ENCODE results near the gene ZNF746.
"Not testable (repeated sequence)": the region's sequence is repeated elsewhere in the genome, so short reads cannot be mapped to it uniquely, and the experiment has no call there.

The ZNF746 gene

DNA sequence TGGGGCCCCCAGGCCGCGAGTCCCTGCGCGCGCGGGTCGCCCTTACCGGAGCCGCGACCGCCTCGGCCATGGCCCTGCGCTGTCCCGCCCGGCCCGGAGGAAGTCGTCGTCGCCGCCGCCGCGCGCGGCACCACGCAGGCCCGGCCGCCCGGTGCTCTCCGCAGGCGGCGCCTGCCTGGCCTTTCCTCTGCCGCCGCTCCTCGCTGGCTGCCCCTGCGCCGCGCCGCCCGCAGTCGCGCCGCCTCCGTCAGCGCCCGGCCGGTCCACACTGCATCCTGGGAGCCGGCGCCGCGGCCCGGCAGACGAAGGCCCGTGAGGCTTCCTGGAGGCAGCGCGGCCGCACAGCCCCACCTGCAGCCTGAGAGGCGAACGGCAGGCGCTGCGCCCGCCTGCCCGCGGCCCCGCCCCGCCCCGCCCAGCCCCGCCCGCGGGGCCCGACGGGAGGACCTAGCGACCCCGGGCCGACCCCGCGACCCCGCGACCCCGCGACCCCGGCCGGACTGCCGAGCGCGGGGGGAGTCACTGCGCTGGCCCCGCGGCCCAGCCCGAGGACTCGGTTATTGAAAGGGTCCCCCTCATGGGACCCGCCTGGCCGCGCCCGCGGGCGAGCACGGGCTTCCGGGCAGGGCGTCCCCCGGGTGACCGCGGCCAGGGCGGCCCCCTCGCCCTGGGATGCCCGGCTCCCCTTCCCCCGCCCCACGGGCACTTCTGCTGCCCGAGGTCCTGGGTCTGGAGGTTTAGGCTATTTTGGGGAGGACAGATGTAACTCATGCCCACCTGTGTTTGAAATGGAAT lies at the start of gene ZNF746:
ZNF746 (minus strand) TSS at position 343 of the 795 bp plus-strand sequence; CDS start at position 70, 273 bp downstream.
- FAIRE-seq = no peak

DNA sequence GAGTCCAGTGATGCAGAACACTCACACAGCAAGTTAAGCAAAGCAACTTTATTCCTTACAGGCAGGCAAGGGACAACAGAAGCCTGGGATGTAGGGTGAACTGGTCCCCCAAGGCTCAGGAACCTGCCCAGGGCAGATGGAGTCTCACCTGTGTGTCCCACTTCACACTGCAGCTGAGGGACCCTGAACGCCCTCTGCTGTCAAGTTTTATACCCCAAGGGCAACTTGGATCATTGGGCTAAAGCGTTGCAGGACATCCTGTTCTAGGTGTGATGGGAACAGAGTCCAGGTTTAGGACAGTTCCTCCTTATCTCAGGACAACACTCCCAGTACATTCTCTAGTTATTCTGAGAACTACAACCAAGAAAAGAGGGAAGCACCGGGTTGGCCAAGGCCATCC lies 49.5 kb upstream of the ZNF746 start:
- FAIRE-seq = no peak

DNA sequence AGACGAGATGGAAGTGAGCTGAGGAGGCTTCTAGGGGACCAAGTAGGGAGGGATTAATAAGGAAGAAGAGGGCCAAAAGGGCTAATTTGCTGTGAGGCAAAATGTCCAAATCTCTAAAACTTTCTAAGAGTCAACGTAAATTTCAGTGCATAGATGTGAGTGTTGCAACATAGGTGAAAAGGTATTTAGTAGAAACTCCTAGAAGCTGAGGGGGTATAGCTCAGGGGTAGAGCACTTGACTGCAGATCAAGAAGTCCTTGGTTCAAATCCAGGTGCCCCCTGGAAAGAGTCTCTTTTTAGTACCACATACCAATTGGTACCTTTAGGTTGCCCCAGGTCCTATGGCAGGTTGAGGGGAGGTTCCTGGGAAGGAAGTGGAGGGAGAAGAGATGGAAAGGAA lies 48.7 kb upstream of the ZNF746 start:
- no peak for FAIRE-seq

DNA sequence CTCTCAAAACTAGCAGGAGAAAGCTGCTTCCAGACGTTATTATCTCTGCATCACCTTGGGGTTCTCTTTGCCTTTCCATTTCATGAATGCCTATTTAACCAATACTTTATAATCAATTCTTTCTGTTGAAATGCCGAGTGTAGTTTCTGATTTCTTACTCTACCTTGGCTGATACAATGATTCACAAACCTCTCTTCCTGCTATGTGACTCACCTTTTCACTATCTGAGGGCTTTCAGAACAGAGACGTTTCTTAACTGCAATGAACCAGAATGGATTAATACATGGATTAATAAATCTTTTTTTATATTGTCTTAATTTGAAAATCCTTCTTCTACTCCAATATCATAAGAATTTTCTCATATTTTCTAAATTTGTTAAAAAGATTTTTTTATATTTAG lies 46.4 kb upstream of the ZNF746 start:
- no peak for FAIRE-seq

DNA sequence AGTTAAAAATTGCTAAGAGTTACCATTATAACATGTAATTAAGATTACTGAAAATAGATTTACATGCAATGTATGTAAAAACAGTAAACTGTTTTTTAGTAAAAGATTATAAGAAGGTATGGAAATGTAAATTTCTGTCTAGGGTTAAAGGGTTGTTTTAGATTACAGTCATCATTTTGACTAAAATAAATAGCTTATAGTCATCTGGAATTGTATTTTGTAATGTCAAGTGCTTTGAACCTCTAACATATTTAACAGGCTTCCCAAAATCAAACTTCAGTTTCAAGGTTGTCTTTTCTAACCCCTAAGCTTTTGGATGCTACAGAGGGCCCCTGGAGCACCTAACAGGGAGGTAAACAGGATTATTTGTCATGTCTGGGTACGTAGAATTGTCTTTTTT lies 35.0 kb upstream of the ZNF746 start:
- no peak for FAIRE-seq

DNA sequence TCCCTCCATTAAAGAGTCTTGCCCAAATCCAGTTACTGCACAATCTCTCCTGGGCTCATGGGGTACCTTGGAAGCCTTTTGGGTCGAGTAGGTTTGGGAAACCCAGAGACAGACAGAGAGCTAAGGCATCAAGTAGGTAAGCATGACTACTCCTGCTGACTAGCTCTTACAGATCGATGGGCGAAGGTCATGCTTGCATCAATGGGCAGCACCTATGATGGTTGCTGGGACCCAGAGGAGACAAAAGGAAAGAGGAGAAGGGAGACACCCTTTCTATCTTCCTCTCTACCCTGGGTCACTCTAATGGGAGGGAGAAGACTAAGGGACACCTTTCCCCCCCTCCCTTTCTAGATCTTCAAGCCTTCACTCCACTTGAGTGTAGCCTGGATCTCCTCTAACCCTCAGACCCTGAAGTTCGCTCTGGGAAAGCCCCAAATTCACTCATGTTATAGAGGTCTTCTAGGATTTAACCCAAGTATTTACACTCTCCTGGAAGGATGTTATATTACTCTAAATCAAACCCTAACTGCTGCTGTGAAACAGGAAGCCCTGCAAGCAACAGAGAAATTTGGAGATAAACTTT lies 31.6 kb upstream of the ZNF746 start:
- no peak for FAIRE-seq

DNA sequence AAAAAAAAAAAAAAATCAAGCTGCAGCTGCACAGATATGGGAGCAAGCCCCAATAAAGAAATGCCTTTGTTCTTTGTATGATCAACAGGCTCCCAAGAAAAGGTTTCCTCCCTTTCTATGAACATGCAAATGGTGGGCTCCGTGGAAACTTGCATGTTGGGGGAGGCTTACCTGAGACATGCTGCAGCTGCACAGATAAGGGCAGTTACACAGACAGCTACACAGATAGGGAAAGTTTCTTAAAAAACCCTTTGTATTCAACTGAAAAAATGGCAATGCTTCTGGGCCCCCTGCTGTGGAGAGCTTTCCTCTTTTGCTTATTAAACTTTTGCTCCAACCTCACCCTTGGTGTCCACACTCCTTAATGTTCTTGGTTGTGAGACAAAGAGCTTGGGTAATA lies 29.8 kb upstream of the ZNF746 start:
- no peak for FAIRE-seq

DNA sequence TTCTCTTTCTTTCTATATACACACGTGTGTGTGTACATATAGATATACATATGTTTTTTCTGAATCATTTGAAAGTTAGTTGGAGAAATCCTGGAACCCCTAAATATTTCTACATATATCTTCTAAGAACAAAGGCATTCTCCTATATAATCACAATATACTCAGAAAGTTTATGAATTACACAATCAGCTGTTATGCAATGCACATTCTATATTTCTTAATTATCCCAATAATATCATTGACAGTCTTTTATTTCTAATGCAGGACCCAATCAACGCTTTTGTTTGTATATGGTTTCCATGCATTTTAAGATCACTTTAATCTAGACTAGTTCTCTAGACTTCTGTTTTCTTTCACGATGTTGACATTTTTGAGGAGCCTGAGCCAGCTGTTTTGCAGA lies 27.7 kb upstream of the ZNF746 start:
- no peak for FAIRE-seq

DNA sequence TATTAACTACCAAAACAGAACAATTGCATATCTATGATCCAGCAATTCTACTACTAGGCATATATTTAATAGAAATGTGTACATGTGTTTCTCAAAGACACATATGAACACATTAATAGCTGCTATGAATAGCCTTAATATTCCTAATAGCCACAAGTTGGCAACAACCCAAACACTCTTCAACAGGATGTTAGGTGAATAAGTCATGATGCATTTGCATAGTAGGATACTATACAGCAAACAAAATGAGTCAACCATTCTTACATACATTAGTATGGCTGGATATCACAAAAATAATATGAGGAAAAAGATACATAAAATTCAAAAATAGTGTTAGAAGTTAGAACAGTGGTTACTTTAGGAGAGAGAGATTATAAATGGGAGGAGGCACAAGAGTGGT lies 26.8 kb upstream of the ZNF746 start:
- FAIRE-seq = no peak

DNA sequence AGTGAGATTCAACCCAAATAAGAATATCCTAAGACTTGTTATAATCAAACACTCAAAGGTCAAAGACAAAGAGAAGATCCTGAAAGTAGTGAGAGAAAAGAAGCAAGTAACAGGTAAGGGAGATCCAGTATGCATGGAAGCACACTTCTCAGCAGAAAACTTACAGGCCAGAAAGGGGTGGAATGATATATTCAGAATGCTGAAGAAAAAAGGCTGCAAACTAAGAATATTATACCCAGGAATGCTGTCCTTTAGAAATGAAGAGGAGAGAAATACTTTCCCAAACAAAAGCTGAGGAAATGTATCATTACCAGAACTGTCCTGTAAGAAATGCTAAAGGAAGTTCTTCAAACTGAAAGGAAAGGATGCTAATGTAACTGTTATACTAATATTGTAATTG lies 12.6 kb upstream of the ZNF746 start:
- FAIRE-seq = no peak

DNA sequence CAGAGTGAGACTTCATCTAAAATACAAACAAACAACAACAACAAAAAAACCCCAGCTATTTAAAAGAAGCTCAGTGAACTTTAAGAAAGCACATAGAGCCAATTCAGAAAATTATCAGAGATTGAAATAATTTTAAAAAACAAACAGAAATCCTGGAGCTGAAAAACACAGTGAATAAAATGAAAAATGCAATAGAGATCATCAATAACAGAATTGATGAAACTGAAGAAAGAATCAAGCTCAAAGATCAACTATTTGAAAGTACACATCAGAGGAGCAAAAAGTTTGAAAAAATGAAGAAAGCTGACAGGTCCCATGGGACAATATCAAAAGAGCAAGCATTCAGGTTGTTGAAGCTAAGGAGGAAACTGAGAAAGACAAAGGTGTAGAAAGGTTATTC lies 12.2 kb upstream of the ZNF746 start:
- FAIRE-seq = no peak

DNA sequence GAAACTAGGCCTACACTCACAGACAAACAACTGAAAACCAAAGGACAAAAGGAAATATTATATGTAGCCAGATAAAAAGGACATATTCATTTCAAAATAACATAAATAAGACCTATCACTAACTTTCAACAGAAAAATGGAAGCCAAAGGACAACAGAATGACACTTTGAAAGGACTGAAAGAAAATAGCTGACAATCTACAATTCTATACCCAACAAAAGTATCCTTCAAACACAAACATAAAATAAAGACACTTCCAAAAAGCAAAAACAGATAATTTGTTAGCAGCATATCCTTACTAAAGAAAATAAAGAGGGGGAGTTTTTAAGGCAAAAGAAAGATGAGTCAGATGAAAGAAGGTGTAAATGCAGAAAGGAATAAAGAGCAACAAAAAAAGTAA lies 7.9 kb upstream of the ZNF746 start:
- no peak for FAIRE-seq

DNA sequence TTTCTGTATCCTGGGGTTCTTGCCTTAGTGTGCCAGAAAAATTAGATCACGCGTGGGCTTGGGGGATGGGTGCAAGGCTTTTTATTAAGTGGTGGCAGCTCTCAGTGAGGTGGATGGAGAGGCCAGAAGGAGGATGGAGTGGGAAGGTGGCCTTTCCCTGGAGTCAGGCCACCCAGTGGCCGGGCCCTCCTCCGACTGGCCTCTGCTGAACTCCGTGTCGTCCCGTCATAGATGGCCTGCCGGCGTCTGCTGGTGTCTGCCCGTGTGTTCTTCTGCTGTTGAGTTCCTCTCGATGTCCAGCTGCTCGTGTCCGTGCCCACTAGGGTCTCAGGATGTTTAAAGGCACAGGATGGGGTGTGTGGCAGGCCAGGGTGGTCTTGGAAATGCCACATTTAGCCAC lies 4.0 kb upstream of the ZNF746 start:
- FAIRE-seq = no peak

DNA sequence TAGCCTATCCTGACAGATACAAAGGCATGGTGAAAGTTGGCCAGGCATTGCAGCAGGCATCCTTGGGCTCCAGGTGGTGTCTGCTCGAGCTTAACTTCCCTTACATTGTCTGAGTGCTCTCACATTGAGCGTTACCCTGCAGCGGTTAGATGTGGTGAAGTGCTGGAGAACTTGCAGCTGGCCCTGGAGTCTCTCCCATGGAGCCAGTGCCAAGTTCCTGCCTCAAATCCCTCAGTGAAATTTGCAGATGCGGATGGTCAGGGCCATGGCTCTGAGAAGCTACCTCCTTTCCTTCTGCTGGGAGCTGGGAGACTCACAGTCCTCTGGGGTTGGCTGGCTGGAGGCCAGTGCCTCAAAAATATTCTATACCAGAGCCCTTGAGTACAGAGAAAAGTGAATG lies 3.3 kb upstream of the ZNF746 start:
- no peak for FAIRE-seq

DNA sequence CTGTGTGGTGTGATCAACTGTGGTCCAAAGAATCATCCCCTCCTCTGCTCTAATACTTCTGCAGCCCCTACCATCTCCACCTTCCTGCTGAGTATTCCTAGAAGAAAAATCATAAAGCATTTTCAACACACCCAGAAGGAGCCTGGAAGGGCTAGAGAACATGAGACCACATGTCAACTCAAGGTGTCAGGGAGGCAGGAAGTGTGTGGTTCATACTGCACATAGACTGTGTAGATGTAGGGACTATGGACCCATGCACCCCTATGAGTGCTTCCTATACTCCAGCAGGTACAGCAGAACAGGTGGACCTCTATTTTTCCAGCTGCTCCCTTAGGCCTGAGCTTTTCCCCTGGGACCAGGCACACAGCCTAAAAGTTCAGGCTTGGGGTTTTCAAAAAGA lies 2.6 kb upstream of the ZNF746 start:
- FAIRE-seq = no peak

DNA sequence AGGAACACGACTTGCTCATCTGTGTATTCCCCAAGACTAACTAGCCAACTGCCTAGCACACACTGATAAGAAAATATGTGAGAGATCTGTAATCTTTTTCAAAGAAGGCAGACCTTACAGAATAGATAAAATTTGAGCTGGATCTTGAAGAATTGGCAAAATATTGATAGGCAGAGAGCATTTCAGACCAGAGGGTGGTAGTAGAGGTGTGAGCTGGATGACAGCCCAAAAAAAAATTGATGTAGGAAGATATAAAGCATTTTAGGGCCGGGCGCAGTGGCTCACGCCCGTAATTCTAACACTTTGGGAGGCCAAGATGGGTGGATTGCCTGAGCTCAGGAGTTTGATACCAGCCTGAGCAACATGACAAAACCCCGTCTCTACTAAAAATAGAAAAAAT lies 1.2 kb upstream of the ZNF746 start:
- FAIRE-seq = no peak

DNA sequence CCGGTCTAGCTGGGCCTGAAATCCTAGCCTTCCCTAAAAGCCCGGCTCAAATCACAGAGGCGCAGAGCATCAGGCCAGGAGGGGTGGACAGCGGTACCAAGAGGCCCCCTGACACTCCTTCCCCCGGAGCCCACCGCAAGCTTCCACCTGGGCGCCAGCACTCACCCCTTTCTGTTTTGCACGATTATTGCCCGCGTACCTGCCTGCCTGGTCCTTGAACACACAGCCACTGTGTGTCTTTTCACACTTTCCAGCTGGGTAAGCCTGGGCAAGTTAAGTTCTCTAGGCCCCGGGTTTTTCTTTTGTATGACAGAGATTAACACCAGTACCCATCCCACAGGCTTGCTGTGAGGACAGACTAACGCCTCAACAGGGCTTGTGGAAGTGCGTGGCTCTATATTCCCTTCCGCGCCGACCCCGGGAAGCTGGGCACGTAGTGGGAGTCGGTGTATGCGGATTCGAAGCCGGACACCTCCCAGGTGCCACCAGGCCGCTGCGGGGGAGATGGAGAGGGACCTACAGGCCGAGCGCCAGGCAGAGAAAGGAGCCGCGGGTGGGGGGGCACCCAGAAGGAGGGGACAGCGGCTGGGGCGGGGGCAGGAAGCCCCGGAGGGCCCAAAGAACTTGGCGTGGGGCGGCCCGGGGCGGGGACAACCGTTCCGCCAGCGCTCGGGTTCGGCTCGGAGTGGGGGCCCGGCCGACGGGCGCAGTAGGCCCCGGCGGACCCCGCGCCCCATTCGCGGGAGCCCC lies 792 bp downstream of the ZNF746 start:
- no peak for FAIRE-seq

DNA sequence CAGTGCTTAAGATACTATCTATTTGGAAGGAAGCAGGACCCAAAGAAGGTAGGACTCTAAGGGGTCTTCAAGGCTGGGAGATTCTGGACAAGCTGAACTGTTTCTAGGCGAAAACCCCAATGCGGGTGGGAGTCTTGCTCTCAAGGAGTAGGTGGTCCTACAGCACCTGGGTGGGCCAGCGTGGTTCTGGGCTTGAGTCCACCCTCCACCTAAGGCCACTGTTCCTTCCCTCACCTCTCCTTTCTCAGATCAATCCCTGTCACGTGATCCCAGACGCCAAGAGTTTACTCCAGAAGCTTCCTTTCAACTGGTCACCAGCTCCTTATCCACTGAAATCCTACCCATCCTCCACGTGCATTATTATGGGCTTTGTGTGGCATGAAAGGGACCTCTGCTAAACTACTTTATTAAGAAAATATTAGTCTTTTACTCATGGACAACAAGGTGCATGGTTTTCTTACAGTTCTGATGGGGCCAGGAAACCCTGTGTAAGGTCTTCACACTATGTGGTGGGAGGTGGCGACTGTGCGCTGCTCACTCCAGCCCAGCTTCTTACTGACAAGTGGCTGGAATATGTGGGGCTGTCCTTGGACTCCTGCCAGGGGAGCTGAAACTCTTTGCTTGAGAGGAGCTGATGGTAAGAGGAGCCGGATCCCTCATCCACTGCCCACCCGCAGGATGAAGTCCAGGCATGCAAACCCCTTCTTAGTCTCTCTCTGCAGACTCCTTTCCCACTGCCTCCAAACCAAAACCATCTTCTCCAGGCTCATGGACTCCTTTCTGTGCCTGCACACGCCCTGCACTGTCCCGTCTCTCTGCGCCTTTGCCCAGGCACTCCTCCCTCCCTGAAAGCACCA lies 1.6 kb downstream of the ZNF746 start:
- no peak for FAIRE-seq

DNA sequence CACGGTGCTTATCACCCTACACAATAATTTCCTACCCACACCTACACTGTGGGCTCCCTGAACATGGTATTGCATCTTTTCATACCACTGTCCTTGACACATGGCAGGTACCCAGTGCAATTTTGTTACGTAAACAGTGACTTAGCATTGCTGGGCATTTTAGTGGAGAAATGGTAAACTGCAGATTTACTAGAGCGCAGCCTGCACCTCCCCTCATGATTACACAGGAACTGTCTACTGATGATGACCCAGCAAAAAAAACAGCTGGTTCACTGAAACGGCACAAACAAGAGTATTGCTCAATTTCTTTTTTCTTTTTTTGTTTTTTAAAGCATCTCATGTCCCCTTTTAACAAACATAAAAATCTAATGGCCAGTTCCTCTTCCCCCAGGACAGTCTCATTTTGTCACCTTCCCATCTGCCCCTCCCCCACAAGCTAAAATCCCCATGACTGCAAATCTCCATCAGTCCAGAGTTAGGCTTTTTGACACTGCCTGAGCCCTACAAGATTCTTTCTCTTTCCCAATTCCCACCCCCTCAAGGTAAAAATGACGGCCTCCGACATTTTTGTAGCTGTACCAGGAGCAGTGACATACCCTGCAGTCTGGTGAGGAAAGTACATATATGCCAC lies 2.8 kb downstream of the ZNF746 start:
- FAIRE-seq = no peak

DNA sequence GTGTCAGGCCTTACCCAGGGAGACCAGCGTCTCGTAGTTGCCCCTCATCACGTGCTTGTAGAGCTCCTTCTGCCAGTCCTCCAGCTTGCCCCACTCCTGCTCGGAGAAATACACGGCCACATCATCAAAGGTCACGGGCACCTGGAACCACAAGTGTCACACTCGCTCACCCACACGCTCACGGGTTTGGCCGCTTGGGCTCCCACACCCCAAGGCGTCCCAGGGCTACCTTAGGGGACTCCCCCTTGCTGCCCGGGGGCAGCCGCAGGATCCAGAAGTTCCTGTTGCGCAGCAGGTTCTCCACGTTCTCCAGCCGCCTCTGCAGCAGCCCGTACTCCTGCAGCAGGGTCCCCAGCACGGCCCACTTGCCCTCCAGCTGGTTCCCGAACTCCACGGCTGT lies 3.6 kb downstream of the ZNF746 start:
- not testable (repeated sequence) for FAIRE-seq

DNA sequence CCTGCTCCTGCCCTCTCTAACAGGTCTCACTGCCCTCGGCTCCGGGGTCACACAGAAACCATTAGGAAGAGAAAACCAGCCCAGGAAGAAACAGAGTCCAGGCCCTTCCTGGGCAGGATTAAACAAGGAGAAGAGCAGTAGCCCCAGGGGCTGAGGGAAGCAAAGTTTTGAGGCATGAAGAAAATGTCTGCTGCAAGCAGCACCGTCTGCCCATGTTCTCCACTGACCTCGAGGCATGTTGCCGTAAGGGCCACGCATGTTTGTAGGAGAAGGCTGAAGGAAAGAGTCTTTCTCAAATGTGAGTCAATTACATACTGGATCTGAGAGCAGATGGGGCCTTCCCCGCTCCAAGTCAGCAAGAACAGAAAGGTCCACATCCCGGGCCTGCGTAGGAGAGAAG lies 4.2 kb downstream of the ZNF746 start:
- FAIRE-seq = no peak

DNA sequence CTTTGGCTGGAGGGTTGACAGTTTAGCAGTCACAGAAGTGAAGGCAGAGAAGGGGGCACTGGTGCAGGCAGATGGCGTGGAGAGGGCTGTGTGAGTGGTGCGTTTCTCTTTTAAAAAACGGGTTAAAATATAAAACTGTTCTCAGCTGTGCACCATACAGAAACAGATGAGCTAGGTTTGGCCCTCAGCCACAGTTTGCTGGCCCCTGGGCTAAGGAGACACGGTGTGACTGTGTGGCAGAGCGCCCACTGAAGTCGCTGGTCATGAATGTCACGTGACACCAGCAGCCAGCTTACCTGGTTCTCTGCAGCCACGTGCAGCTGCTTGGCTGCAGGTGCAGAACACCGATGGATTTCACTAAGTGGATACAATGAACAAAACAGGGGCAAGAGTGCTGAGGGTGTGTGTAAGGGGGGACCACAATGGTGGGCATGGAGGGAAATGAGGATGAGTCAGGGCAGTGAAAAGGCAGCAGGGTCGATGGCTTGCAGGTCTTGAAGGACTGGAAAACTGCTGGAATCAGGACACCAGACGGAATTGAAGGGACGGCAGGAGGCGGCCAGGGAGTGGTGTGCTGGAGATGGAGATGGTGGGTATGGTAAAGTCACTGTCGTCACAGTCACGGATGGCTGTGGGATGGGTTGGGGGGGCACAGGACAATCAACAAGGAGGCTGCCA lies 7.4 kb downstream of the ZNF746 start:
- no peak for FAIRE-seq

Measured in TTC549 (cell line).